CD14-positive monocyte (primary cell): Measurements from ENCODE around the gene ZNF234. TPM values are rescaled to one million over a fixed set of nuclear protein-coding genes. Genes with fewer than 3 reads are reported as not detected.
A peak's percentile ranks its signal among the peaks of the same experiment; 100 is the strongest.

Source experiments
- DNase-seq, 3 donors: peaks; one replicate each; pipeline ENCODE4 v3.0.0-alpha.2; 2011 to 2022
- H2AFZ ChIP-seq: 2 replicates; pipeline ENCODE4 v1.6.0; 2012; ENCODE audit warnings: mild to moderate bottlenecking, low read depth, low read length, inconsistent platforms; ENCODE audit not compliant: insufficient read depth, poor library complexity, severe bottlenecking
- H3K27ac ChIP-seq, 2 donors: 1 replicate in 1 of 2; 2 replicates in 1 of 2; pipeline ENCODE4 v1.5.1; 2012 to 2013; ENCODE audit warnings: low read length in 2 of 2, control low read depth in 1 of 2, inconsistent platforms in 1 of 2, low read depth in 1 of 2, mild to moderate bottlenecking in 1 of 2
- H3K27me3 ChIP-seq, 2 donors: one replicate each; pipeline versions ENCODE4 v1.6.0 to v1.6.1; 2011 to 2013; ENCODE audit warnings: low read length in 2 of 2; ENCODE audit not compliant: control insufficient read depth in 2 of 2, insufficient read depth in 2 of 2
- H3K36me3 ChIP-seq, 2 donors: replicated peaks in 1 of 2; 1 replicate in 1 of 2; 2 replicates in 1 of 2; pipeline versions ENCODE4 v1.5.1 to v1.6.1; 2012 to 2013; ENCODE audit warnings: low read length in 2 of 2, control low read depth in 1 of 2, inconsistent platforms in 1 of 2, mild to moderate bottlenecking in 1 of 2; ENCODE audit not compliant: insufficient read depth in 2 of 2, control insufficient read depth in 1 of 2
- H3K4me1 ChIP-seq, 2 donors: 1 replicate in 1 of 2; 2 replicates in 1 of 2; pipeline versions ENCODE4 v1.5.1 to v1.6.1; 2012 to 2013; ENCODE audit warnings: low read length in 2 of 2, control low read depth in 1 of 2, inconsistent platforms in 1 of 2, mild to moderate bottlenecking in 1 of 2, moderate library complexity in 1 of 2; ENCODE audit not compliant: insufficient read depth in 2 of 2, control insufficient read depth in 1 of 2
- H3K4me2 ChIP-seq: replicated peaks from 2 replicates; pipeline ENCODE3; 2012; ENCODE audit warnings: low read length, moderate library complexity, mild to moderate bottlenecking; ENCODE audit not compliant: poor library complexity, severe bottlenecking; ENCODE audit errors: extremely low read depth
- H3K4me3 ChIP-seq, 3 experiments: fragments of 200-600 bp in 1 of 3; sonication (generic) in 1 of 3; replicated peaks in 1 of 3; 1 replicate in 2 of 3; 2 replicates in 1 of 3; pipeline ENCODE4 v1.5.1; 2011 to 2013; ENCODE audit warnings: low read length in 3 of 3, mild to moderate bottlenecking in 3 of 3, control low read depth in 2 of 3, low read depth in 2 of 3, inconsistent platforms in 1 of 3, moderate library complexity in 1 of 3
- H3K79me2 ChIP-seq: 2 replicates; pipeline ENCODE4 v1.6.0; 2012; ENCODE audit warnings: mild to moderate bottlenecking, control low read depth, inconsistent platforms, low read length, moderate library complexity; ENCODE audit not compliant: insufficient read depth
- H3K9ac ChIP-seq: 2 replicates; pipeline ENCODE4 v1.6.0; 2017; ENCODE audit warnings: low read length, mild to moderate bottlenecking; ENCODE audit not compliant: insufficient read depth, poor library complexity, severe bottlenecking
- H3K9me3 ChIP-seq, 2 donors: replicated peaks in 1 of 2; 1 replicate in 1 of 2; 2 replicates in 1 of 2; pipeline versions ENCODE4 v1.5.1 to v1.6.1; 2012 to 2013; ENCODE audit warnings: low read length in 2 of 2, control low read depth in 1 of 2; ENCODE audit not compliant: control insufficient read depth in 1 of 2, insufficient read depth in 1 of 2
- H4K20me1 ChIP-seq: 2 replicates; pipeline ENCODE4 v1.6.0; 2012; ENCODE audit warnings: mild to moderate bottlenecking, low read length, control low read depth, moderate library complexity; ENCODE audit not compliant: insufficient read depth
- H3K27ac Mint-ChIP-seq, 7 donors: one replicate each; pipeline ENCODE4 v1.8.0; 2020; ENCODE audit warnings: mild to moderate bottlenecking in 7 of 7, mixed read lengths in 7 of 7, moderate library complexity in 6 of 7, inconsistent platforms in 2 of 7
- H3K27me3 Mint-ChIP-seq, 3 donors: one replicate each; pipeline ENCODE4 v1.8.0; 2021 to 2022; ENCODE audit warnings: low read depth in 3 of 3, mild to moderate bottlenecking in 3 of 3, mixed read lengths in 3 of 3, moderate library complexity in 3 of 3, inconsistent platforms in 1 of 3
- H3K36me3 Mint-ChIP-seq, 2 donors: one replicate each; pipeline ENCODE4 v1.8.0; 2020; ENCODE audit warnings: mixed read lengths in 2 of 2, inconsistent platforms in 1 of 2, mild to moderate bottlenecking in 1 of 2
- H3K4me1 Mint-ChIP-seq: one replicate; pipeline ENCODE4 v1.8.0; 2020; ENCODE audit warnings: mild to moderate bottlenecking, mixed read lengths
- H3K4me3 Mint-ChIP-seq, 2 donors: one replicate each; pipeline ENCODE4 v1.8.0; 2020; ENCODE audit warnings: mild to moderate bottlenecking in 2 of 2, mixed read lengths in 2 of 2, moderate library complexity in 1 of 2
- H3K9me3 Mint-ChIP-seq, 7 donors: one replicate each; pipeline ENCODE4 v1.8.0; 2020 to 2022; ENCODE audit warnings: mixed read lengths in 7 of 7, mild to moderate bottlenecking in 6 of 7, moderate library complexity in 6 of 7, inconsistent platforms in 2 of 7
- CTCF ChIP-seq: fragments of 200-600 bp; IDR thresholded peaks from one replicate; pipeline ENCODE4 v1.8.0; 2022; ENCODE audit warnings: antibody characterized with exemption, mild to moderate bottlenecking
- WGBS: methylation state at CpG from one replicate; pipeline ENCODE4 v1.1.5; 2013; ENCODE audit warnings: missing lambda C conversion rate; ENCODE audit not compliant: insufficient coverage; 5-methylcytosine and 5-hydroxymethylcytosine counted together
- intact Hi-C, 2 donors: fragments of 100-400 bp; cut with micrococcal nuclease; formaldehyde crosslinking; loops; one replicate each; pipeline versions ENCODE4 v1.15.0 to v1.15.1; 2023
- polyA plus RNA-seq, 3 donors: library from polyadenylated mRNA; depleted of rRNA in 1 of 3; unstranded in 2 of 3; stranded (reverse) in 1 of 3; fragments of 300-500 nt in 2 of 3; fragments of >200 nt in 1 of 3; fragmentation: Illumina TruSeq in 2 of 3; gene quantifications; 1 replicate in 2 of 3; 2 replicates in 1 of 3; pipeline ENCODE4 v1.2.3, GENCODE V29; 2012 to 2021

The ZNF234 gene
- polyA plus RNA-seq, 3 donors, result 0.73 to 2.3 (median 2.2) TPM

- no peaks in the 10 kb centered on the region for H3K79me2 ChIP-seq
- H3K4me3 ChIP-seq, result no peak overlapping the region
- no peak overlapping the region for H3K4me2 ChIP-seq
- 96% methylated on average over 3 of the region's 4 CpGs for WGBS
- intact Hi-C loops, result no loop called here
- H3K27ac ChIP-seq, result no peak overlapping the region
- no peak overlapping the region for H3K4me3 Mint-ChIP-seq
- peaks cover 6 to 25% of the 10 kb centered on the region in 2 donors for H3K9me3 ChIP-seq
- H3K4me1 Mint-ChIP-seq, result no peaks in the 10 kb centered on the region
- H3K9ac ChIP-seq, result no peak overlapping the region
- peaks cover 12 to 38% (median 33%) of the 10 kb centered on the region in 7 donors for H3K9me3 Mint-ChIP-seq
- no peak for TF ChIP-seq CTCF
- H3K27me3 Mint-ChIP-seq, result no peaks in the 10 kb centered on the region
- H3K27ac Mint-ChIP-seq, result no peak overlapping the region
- H2AFZ ChIP-seq, result no peak overlapping the region
- H3K27me3 ChIP-seq, result no peaks in the 10 kb centered on the region
- H3K36me3 Mint-ChIP-seq, result peaks cover 74 to 86% of the 10 kb centered on the region in 2 donors
- no peaks in the 10 kb centered on the region for H3K4me1 ChIP-seq
- peaks cover 58 to 99% of the 10 kb centered on the region in 2 donors for H3K36me3 ChIP-seq
- DNase-seq, result no peak
- H4K20me1 ChIP-seq, result no peaks in the 10 kb centered on the region
Measured at GRCh38 chr19:44149776-44150175, 8.4 kb downstream of the ZNF234 start.

- Histone ChIP-seq H3K27me3 (no peaks in the 10 kb centered on the region), H3K36me3 (peaks cover 57 to 97% of the 10 kb centered on the region in 2 donors)
- H3K9me3 Mint-ChIP-seq, result peaks cover 21 to 46% (median 41%) of the 10 kb centered on the region in 7 donors
Measured at GRCh38 chr19:44151491-44151890, 10.1 kb downstream of the ZNF234 start.

More at GRCh38 chr19:44151491-44151890, 10.1 kb downstream of the ZNF234 start:
- Histone ChIP-seq H3K79me2 (no peaks in the 10 kb centered on the region), H3K27ac (no peak overlapping the region), H3K4me3 (no peak overlapping the region), H3K9ac (no peak overlapping the region), H3K4me1 (no peaks in the 10 kb centered on the region), H2AFZ (no peak overlapping the region), H4K20me1 (no peaks in the 10 kb centered on the region), H3K9me3 (peaks cover 13 to 42% of the 10 kb centered on the region in 2 donors), H3K4me2 (no peak overlapping the region)
- no peak for TF ChIP-seq CTCF
- no peak overlapping the region for H3K4me3 Mint-ChIP-seq
- no peaks in the 10 kb centered on the region for H3K27me3 Mint-ChIP-seq
- DNase-seq, result no peak
- intact Hi-C loops, result no loop called here
- peaks cover 68 to 82% of the 10 kb centered on the region in 2 donors for H3K36me3 Mint-ChIP-seq
- no peaks in the 10 kb centered on the region for H3K4me1 Mint-ChIP-seq
- WGBS, result 100% methylated on average over 2 of the region's 5 CpGs
- H3K27ac Mint-ChIP-seq, result peak overlapping the region in 1 of 7 donors; percentile 14
